Measurements from ENCODE around the gene KRIT1.
A peak's percentile ranks its signal among the peaks of the same experiment; 100 is the strongest.
"Not testable (repeated sequence)": the region's sequence is repeated elsewhere in the genome, so short reads cannot be mapped to it uniquely, and the experiment has no call there.

The KRIT1 gene

GRCh38 chr7:92246360-92247101 is 817 bp upstream of the KRIT1 start:
- DNase-seq = no peak

DNA sequence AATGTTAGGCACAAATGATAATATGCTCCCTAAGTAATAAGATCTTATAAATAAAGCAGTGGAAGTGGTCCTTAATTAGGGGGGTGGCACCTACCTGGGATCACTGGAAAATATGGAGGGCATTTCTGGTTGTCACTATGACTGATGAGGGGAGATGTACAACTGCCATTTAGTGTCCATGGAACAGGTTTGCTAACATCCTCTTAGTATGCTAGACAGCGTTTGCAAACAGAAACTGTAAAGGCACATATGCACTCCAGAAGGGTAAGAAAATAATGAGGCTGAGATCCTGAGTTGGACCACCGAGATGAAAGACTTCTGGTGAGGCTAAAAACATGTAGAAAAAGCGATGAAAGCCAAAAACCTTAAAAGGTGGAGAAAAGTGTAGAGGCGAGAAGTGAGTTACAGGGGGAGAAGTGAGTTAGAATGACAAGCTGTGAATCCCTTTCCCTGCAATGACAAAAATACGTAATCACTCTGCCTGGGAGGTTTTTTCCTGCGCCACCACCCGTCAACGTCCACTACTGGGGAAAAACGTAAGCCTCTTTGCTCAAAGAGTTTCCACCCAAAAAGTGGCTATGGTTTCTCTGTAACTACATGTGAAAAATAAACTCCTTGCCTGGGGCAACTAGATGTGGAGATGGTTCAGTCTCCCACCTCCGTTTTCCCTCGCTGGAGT is 767 bp downstream of the KRIT1 start:
- DNase-seq = no peak

- DNase-seq = no peak
Measured at GRCh38 chr7:92242972-92243371, 2.7 kb downstream of the KRIT1 start.

DNA sequence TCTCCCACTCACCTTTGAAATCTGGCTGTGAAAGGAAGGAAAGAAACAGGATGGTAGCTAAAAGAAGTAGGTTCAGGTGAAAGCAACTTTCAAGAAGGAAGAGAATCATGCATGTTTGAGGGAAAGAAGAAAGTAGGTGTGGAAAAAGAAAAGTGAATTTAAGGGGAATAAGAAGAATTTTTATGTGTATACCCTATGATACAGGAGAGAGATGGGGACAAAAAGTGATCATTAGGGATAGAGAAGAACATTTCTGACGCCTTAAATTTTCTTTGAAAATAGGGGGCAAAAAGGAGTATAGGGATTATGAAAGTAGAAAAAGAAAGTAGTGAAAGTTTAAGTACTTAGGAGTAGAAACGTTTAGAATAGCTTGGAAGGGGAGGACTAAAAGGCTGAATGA is 15.2 kb downstream of the KRIT1 start:
- DNase-seq = no peak

- no peak for DNase-seq
Measured at GRCh38 chr7:92228742-92229141, 17.0 kb downstream of the KRIT1 start.

GRCh38 chr7:92228100-92228499 is 17.6 kb downstream of the KRIT1 start:
- DNase-seq = no peak

- no peak for DNase-seq
Measured at GRCh38 chr7:92226981-92227380, 18.7 kb downstream of the KRIT1 start.

GRCh38 chr7:92221766-92222165 is 23.9 kb downstream of the KRIT1 start:
- no peak for DNase-seq

- DNase-seq = no peak
Measured at GRCh38 chr7:92206672-92207071, 39.0 kb downstream of the KRIT1 start.

GRCh38 chr7:92205987-92206386 is 39.7 kb downstream of the KRIT1 start:
- DNase-seq = no peak

- no peak for DNase-seq
Measured at GRCh38 chr7:92200791-92201190, 44.9 kb downstream of the KRIT1 start.

GRCh38 chr7:92192326-92192725 is 53.4 kb downstream of the KRIT1 start:
- DNase-seq = no peak

DNA sequence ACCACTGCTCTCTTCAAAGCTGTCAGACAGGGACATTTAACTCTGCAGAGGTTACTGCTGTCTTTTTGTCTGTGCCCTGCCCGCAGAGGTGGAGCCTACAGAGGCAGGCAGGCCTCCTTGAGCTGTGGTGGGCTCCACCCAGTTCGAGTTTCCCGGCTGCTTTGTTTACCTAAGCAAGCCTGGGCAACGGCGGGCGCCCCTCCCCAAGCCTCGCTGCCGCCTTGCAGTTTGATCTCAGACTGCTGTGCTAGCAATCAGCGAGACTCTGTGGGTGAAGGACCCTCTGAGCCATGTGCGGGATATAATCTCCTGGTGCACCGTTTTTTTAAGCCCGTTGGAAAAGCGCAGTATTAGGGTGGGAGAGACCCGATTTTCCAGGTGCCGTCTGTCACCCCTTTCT is 56.5 kb downstream of the KRIT1 start:
- DNase-seq = not testable (repeated sequence)

GRCh38 chr7:92184294-92184693 is 61.4 kb downstream of the KRIT1 start:
- DNase-seq = not testable (repeated sequence)

- DNase-seq = peak; percentile 25
Measured at GRCh38 chr7:92178928-92179924, 66.5 kb downstream of the KRIT1 start, which contains the start of gene LRRD1. LRRD1 (minus strand) TSS chr7:92179142; CDS start chr7:92165202, 13,940 bp downstream.

GRCh38 chr7:92177362-92177761 is 68.4 kb downstream of the KRIT1 start:
- DNase-seq = no peak

DNA sequence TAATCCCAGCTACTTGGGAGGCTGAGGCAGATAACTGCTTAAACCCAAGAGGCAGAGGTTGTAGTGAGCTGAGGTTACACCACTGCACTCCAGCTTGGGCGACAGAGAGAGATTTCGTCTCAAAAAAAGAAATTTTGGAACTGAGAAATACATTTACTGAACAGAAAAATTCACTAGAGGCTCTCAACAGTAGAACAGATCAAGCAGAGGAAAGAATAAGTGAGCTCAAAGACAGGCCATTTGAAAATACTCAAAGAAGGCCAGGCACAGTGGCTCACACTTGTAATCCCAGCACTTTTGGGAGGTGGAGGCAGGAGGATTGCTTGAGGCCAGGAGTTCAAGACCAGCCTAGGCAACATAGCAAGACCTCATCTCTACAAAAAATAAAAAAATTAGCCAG is 76.2 kb downstream of the KRIT1 start:
- not testable (repeated sequence) for DNase-seq

DNA sequence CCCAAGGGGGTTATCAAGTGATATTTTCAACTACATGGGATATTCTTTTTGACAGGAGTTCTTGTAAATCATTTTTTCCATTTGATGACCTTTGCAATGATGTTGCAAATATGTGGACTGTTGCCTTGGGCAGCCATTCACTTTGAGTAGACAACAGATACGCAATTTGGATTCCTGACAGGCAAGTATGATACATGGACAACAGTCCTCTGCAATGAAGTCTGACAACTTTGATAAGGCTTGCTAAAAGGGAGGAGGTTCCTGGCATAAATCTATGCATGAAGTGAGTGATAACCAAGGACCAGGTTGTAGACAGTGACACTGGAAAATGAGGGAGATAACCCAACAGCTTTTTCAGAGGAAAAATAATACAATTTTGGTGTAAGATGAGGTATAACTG is 84.4 kb downstream of the KRIT1 start:
- no peak for DNase-seq

- DNase-seq = no peak
Measured at GRCh38 chr7:92158660-92159575, 86.8 kb downstream of the KRIT1 start.

DNA sequence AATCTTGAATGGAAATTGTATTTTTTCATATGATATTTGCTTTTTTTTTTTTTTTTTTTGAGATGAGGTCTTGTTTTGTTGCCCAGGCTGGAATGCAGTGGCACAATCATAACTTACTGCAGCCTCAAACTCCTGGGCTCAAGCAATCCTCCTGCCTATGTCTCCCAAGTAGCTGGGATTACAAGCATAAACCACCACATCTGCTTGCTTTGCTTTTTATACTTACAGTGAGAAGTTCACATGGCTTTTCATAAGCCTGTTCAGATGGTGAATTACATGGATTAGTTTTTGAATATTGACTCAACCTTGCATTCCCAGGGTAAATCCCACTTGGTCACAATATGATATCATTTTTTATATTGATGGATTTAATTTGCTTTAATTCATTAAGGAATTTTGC is 88.7 kb downstream of the KRIT1 start:
- DNase-seq = no peak

GRCh38 chr7:92155108-92155739 is 90.5 kb downstream of the KRIT1 start:
- DNase-seq = no peak
